Kidney (tissue), 14 donors: ENCODE measurements around the gene ANKRD42. TPM values are rescaled to one million over a fixed set of nuclear protein-coding genes. Genes with fewer than 3 reads are reported as not detected.

Experiments used
- DNase-seq, 5 donors: peaks; one replicate each; pipeline ENCODE4 v3.0.0-alpha.2; 2013 to 2020
- FAIRE-seq: peaks from 2 replicates; lab custom pipeline; 2012; peaks lifted over from hg19 to GRCh38; lab: Jason Lieb, UNC
- H3K27ac ChIP-seq, 2 donors: one replicate each; pipeline ENCODE4 v1.7.0; 2013; ENCODE audit warnings: low read depth in 2 of 2, low read length in 2 of 2, inconsistent platforms in 1 of 2
- H3K27me3 ChIP-seq: one replicate; pipeline ENCODE4 v1.7.1; 2013; ENCODE audit warnings: low read length, inconsistent platforms; ENCODE audit not compliant: control insufficient read depth, insufficient read depth
- H3K36me3 ChIP-seq, 3 donors: one replicate each; pipeline versions ENCODE4 v1.7.0 to v1.7.1; 2013; ENCODE audit warnings: low read length in 3 of 3, control low read depth in 1 of 3, inconsistent platforms in 1 of 3; ENCODE audit not compliant: insufficient read depth in 3 of 3, control insufficient read depth in 2 of 3
- H3K4me1 ChIP-seq, 3 donors: one replicate each; pipeline versions ENCODE4 v1.7.0 to v1.7.1; 2013; ENCODE audit warnings: low read length in 3 of 3, inconsistent platforms in 1 of 3, low read depth in 1 of 3; ENCODE audit not compliant: control insufficient read depth in 2 of 3, insufficient read depth in 2 of 3
- H3K4me3 ChIP-seq, 3 donors: one replicate each; pipeline versions ENCODE4 v1.7.0 to v1.8.1; 2013; ENCODE audit warnings: low read length in 3 of 3, control low read depth in 1 of 3, inconsistent platforms in 1 of 3
- H3K9ac ChIP-seq, 3 donors: one replicate each; pipeline versions ENCODE4 v1.7.0 to v1.7.1; 2013; ENCODE audit warnings: low read length in 3 of 3, control low read depth in 1 of 3, inconsistent platforms in 1 of 3
- H3K9me3 ChIP-seq, 3 donors: one replicate each; pipeline versions ENCODE4 v1.7.0 to v1.7.1; 2013; ENCODE audit warnings: low read length in 3 of 3, control low read depth in 1 of 3, inconsistent platforms in 1 of 3; ENCODE audit not compliant: control insufficient read depth in 2 of 3, insufficient read depth in 1 of 3
- intact Hi-C: fragments of 100-400 bp; cut with DNase I; formaldehyde crosslinking; loops from one replicate; pipeline ENCODE4 v1.11.1; 2022
- polyA plus RNA-seq: library from polyadenylated mRNA; stranded (reverse); fragments of 350-450 nt; fragmentation: Illumina TruSeq; extraction: RNeasy Lipid Tissue Mini Kit (QIAGEN cat#74804); gene quantifications from one replicate; pipeline ENCODE4 v1.2.3, GENCODE V29; 2014; ENCODE audit warnings: low read depth, low replicate concordance; ENCODE audit not compliant: insufficient read depth
- total RNA-seq: library from RNA; stranded (reverse); fragmentation: NEBNext Ultra II Directional; extraction: Animal tissue kit (Norgen Biotek cat#: 25700); gene quantifications from one replicate; pipeline ENCODE4 v1.2.1, GENCODE V29; 2021
- TF ChIP-seq, protein P1 (sequence below): IDR thresholded peaks from 3 replicates; pipeline ENCODE4 v1.5.1; 2012; ENCODE audit warnings: mild to moderate bottlenecking, moderate library complexity, borderline replicate concordance; ENCODE audit not compliant: insufficient read depth; ENCODE audit errors: extremely low read depth
- donor health status: control.
- donor health status: control.
- donor health status: control.
- donor health status: control.
- donor health status: control.
- donor health status: DM: yes; HTN: yes; CAD: no.
- donor health status: Normal renal cell carcinoma (clear cell type).

Gene ANKRD42
- total and polyA plus RNA-seq, 2 donors from 2014 or later = 12.1 to 22.5 TPM

GRCh38 chr11:83252941-83253340 lies 59.4 kb downstream of the ANKRD42 start:
- intact Hi-C loops = no loop called here
- Histone ChIP-seq H3K9me3 (no peaks in the 10 kb centered on the region), H3K27me3 (no peaks in the 10 kb centered on the region), H3K27ac (no peak overlapping the region), H3K4me3 (no peak overlapping the region), H3K9ac (no peak overlapping the region), H3K36me3 (peaks cover 0 to 7% (median 4%) of the 10 kb centered on the region in 3 donors), H3K4me1 (no peaks in the 10 kb centered on the region)
- DNase-seq (no peak), FAIRE-seq (no peak)
- TF ChIP-seq, protein P1, sequence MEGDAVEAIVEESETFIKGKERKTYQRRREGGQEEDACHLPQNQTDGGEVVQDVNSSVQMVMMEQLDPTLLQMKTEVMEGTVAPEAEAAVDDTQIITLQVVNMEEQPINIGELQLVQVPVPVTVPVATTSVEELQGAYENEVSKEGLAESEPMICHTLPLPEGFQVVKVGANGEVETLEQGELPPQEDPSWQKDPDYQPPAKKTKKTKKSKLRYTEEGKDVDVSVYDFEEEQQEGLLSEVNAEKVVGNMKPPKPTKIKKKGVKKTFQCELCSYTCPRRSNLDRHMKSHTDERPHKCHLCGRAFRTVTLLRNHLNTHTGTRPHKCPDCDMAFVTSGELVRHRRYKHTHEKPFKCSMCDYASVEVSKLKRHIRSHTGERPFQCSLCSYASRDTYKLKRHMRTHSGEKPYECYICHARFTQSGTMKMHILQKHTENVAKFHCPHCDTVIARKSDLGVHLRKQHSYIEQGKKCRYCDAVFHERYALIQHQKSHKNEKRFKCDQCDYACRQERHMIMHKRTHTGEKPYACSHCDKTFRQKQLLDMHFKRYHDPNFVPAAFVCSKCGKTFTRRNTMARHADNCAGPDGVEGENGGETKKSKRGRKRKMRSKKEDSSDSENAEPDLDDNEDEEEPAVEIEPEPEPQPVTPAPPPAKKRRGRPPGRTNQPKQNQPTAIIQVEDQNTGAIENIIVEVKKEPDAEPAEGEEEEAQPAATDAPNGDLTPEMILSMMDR = no peak

- FAIRE-seq (no peak), DNase-seq (no peak)
- H3K36me3 ChIP-seq = peaks cover 0 to 9% (median 8%) of the 10 kb centered on the region in 3 donors
- no peak overlapping the region for H3K27ac ChIP-seq
- TF ChIP-seq, protein P1 = no peak
- no peaks in the 10 kb centered on the region for H3K4me1 ChIP-seq
- no peaks in the 10 kb centered on the region for H3K27me3 ChIP-seq
- no peak overlapping the region for H3K4me3 ChIP-seq
- H3K9me3 ChIP-seq = no peaks in the 10 kb centered on the region
- no peak overlapping the region for H3K9ac ChIP-seq
- intact Hi-C loops = no loop called here
Measured at GRCh38 chr11:83255366-83255765, 61.9 kb downstream of the ANKRD42 start.

- no peak overlapping the region for H3K4me3 ChIP-seq
- intact Hi-C loops = no loop called here
- H3K4me1 ChIP-seq = no peaks in the 10 kb centered on the region
- no peak overlapping the region for H3K27ac ChIP-seq
- DNase-seq (no peak), FAIRE-seq (no peak)
- no peaks in the 10 kb centered on the region for H3K9me3 ChIP-seq
- H3K9ac ChIP-seq = no peak overlapping the region
- TF ChIP-seq, protein P1 = no peak
- H3K36me3 ChIP-seq = peaks cover 0 to 13% (median 9%) of the 10 kb centered on the region in 3 donors
- no peaks in the 10 kb centered on the region for H3K27me3 ChIP-seq
Measured at GRCh38 chr11:83256602-83257340, 63.3 kb downstream of the ANKRD42 start.
